H9 (cell line): ENCODE data around the gene TAS2R1. TPM values are rescaled to one million over a fixed set of nuclear protein-coding genes. Genes with fewer than 3 reads are reported as not detected.

Experiments used
- DNase-seq: peaks from one replicate; pipeline ENCODE4 v3.0.0-alpha.2; 2017
- H2AFZ ChIP-seq: one replicate; pipeline ENCODE4 v1.6.1; 2013; ENCODE audit warnings: mild to moderate bottlenecking, low read length, control low read depth, moderate library complexity
- H2AK5ac ChIP-seq: 2 replicates; pipeline ENCODE4 v1.6.1; 2013; ENCODE audit warnings: low read length, control low read depth, mixed read lengths; ENCODE audit not compliant: insufficient read length
- H2BK120ac ChIP-seq: one replicate; pipeline ENCODE4 v1.6.1; 2013; ENCODE audit warnings: low read depth, mild to moderate bottlenecking, low read length, control low read depth, inconsistent platforms; ENCODE audit not compliant: poor library complexity, severe bottlenecking
- H2BK12ac ChIP-seq: 2 replicates; pipeline ENCODE4 v1.6.1; 2013; ENCODE audit warnings: low read length, control low read depth, mixed read lengths, low read depth; ENCODE audit not compliant: insufficient read length
- H2BK15ac ChIP-seq: 2 replicates; pipeline ENCODE4 v1.6.1; 2013; ENCODE audit warnings: low read depth, low read length, control low read depth
- H2BK20ac ChIP-seq: one replicate; pipeline ENCODE4 v1.6.1; 2013; ENCODE audit warnings: low read depth, mild to moderate bottlenecking, low read length, control low read depth, inconsistent platforms; ENCODE audit not compliant: poor library complexity, severe bottlenecking
- H2BK5ac ChIP-seq: 2 replicates; pipeline ENCODE4 v1.6.1; 2013; ENCODE audit warnings: low read length, control low read depth, mixed read lengths; ENCODE audit not compliant: insufficient read length
- H3K14ac ChIP-seq: 2 replicates; pipeline ENCODE4 v1.6.1; 2013; ENCODE audit warnings: low read length, control low read depth; ENCODE audit not compliant: insufficient read depth
- H3K18ac ChIP-seq: 2 replicates; pipeline ENCODE4 v1.6.1; 2013; ENCODE audit warnings: low read depth, mild to moderate bottlenecking, mixed read lengths, low read length, control low read depth; ENCODE audit not compliant: insufficient read length
- H3K23ac ChIP-seq: 2 replicates; pipeline ENCODE4 v1.6.1; 2013; ENCODE audit warnings: low read length, control low read depth, mixed read lengths, low read depth; ENCODE audit not compliant: insufficient read length
- H3K23me2 ChIP-seq: 2 replicates; pipeline ENCODE4 v1.6.1; 2013; ENCODE audit warnings: low read depth, mild to moderate bottlenecking, mixed read lengths, low read length, control low read depth; ENCODE audit not compliant: insufficient read length, poor library complexity, severe bottlenecking
- H3K27ac ChIP-seq: 2 replicates; pipeline ENCODE4 v1.5.1; 2013; ENCODE audit warnings: low read length, control low read depth, mixed read lengths, low read depth; ENCODE audit not compliant: insufficient read length
- H3K27me3 ChIP-seq: 2 replicates; pipeline ENCODE4 v1.6.1; 2013; ENCODE audit warnings: low read length, control low read depth, inconsistent platforms; ENCODE audit not compliant: insufficient read depth
- H3K4ac ChIP-seq: 2 replicates; pipeline ENCODE4 v1.6.1; 2013; ENCODE audit warnings: low read depth, mild to moderate bottlenecking, control low read depth, inconsistent platforms, low read length, moderate library complexity
- H3K4me1 ChIP-seq: 2 replicates; pipeline ENCODE4 v1.6.1; 2013; ENCODE audit warnings: low read length, control low read depth, inconsistent platforms; ENCODE audit not compliant: insufficient read depth
- H3K4me2 ChIP-seq: 2 replicates; pipeline ENCODE4 v1.6.1; 2013; ENCODE audit warnings: low read length, control low read depth, mixed read lengths; ENCODE audit not compliant: insufficient read length, insufficient read depth
- H3K56ac ChIP-seq: 2 replicates; pipeline ENCODE4 v1.6.1; 2013; ENCODE audit warnings: low read depth, mild to moderate bottlenecking, mixed read lengths, low read length, control low read depth; ENCODE audit not compliant: insufficient read length
- H3K79me1 ChIP-seq: 2 replicates; pipeline ENCODE4 v1.6.1; 2013; ENCODE audit warnings: low read depth, mild to moderate bottlenecking, moderate library complexity, low read length, control low read depth, inconsistent platforms; ENCODE audit not compliant: insufficient read depth, poor library complexity, severe bottlenecking
- H3K79me2 ChIP-seq: 2 replicates; pipeline ENCODE4 v1.6.1; 2013; ENCODE audit warnings: low read length, control low read depth, inconsistent platforms; ENCODE audit not compliant: insufficient read depth
- H3K9ac ChIP-seq: 2 replicates; pipeline ENCODE4 v1.6.1; 2013; ENCODE audit warnings: low read length, control low read depth, mixed read lengths; ENCODE audit not compliant: insufficient read length; ENCODE audit errors: extremely low read depth
- H3K9me3 ChIP-seq: one replicate; pipeline ENCODE4 v1.6.1; 2013; ENCODE audit warnings: low read depth, low read length, inconsistent platforms; ENCODE audit not compliant: control insufficient read depth
- H3T11ph ChIP-seq: one replicate; pipeline ENCODE4 v1.6.1; 2013; ENCODE audit warnings: mild to moderate bottlenecking, low read length, control low read depth, inconsistent platforms
- H4K20me1 ChIP-seq: one replicate; pipeline ENCODE4 v1.6.1; 2013; ENCODE audit not compliant: control insufficient read depth, insufficient read length, insufficient read depth
- H4K5ac ChIP-seq: 2 replicates; pipeline ENCODE4 v1.6.1; 2013; ENCODE audit warnings: low read depth, mild to moderate bottlenecking, mixed read lengths, low read length, control low read depth; ENCODE audit not compliant: insufficient read length
- H4K8ac ChIP-seq: replicated peaks from 2 replicates; pipeline ENCODE4 v1.6.1; 2013; ENCODE audit warnings: low read length, control low read depth, mixed read lengths, low read depth; ENCODE audit not compliant: insufficient read length
- H4K91ac ChIP-seq: 2 replicates; pipeline ENCODE4 v1.6.1; 2013; ENCODE audit warnings: low read depth, mild to moderate bottlenecking, moderate library complexity, mixed read lengths, low read length, control low read depth; ENCODE audit not compliant: insufficient read length
- H3K27ac Mint-ChIP-seq, 3 experiments: 2 replicates in 2 of 3; 3 replicates in 1 of 3; pipeline ENCODE4 v1.8.0; 2020 to 2021; ENCODE audit warnings: mixed read lengths in 3 of 3, mild to moderate bottlenecking in 1 of 3, moderate library complexity in 1 of 3
- H3K27me3 Mint-ChIP-seq: 2 replicates; pipeline ENCODE4 v1.8.0; 2021; ENCODE audit warnings: low read depth, mild to moderate bottlenecking, moderate library complexity, mixed read lengths
- H3K36me3 Mint-ChIP-seq, 3 experiments: 2 replicates in 2 of 3; 3 replicates in 1 of 3; pipeline ENCODE4 v1.8.0; 2020 to 2021; ENCODE audit warnings: low read depth in 3 of 3, mixed read lengths in 3 of 3; ENCODE audit not compliant: insufficient read depth in 1 of 3
- H3K4me1 Mint-ChIP-seq, 2 experiments: 2 replicates each; pipeline ENCODE4 v1.8.0; 2020; ENCODE audit warnings: mixed read lengths in 2 of 2
- H3K4me3 Mint-ChIP-seq, 2 experiments: 2 replicates in 1 of 2; 3 replicates in 1 of 2; pipeline ENCODE4 v1.8.0; 2020 to 2021; ENCODE audit warnings: mild to moderate bottlenecking in 2 of 2, mixed read lengths in 2 of 2, moderate library complexity in 1 of 2
- H3K9me3 Mint-ChIP-seq, 2 experiments: 2 replicates in 1 of 2; 3 replicates in 1 of 2; pipeline ENCODE4 v1.8.0; 2020; ENCODE audit warnings: mild to moderate bottlenecking in 2 of 2, mixed read lengths in 2 of 2, moderate library complexity in 1 of 2
- WGBS: extraction: QIAGEN DNeasy Blood & Tissue Kit; methylation state at CpG from one replicate; pipeline ENCODE4 v1.1.7; 2013; ENCODE audit warnings: missing lambda C conversion rate, low lambda C conversion rate, mixed read lengths; ENCODE audit not compliant: insufficient read length; ENCODE audit errors: extremely low coverage; 5-methylcytosine and 5-hydroxymethylcytosine counted together
- total RNA-seq: library from RNA; stranded (reverse); gene quantifications from 2 replicates; pipeline ENCODE4 v1.2.1, GENCODE V29; 2021
- TF ChIP-seq, protein P1 (sequence below): fragments of 200-600 bp; sonication (generic); conservative IDR thresholded peaks from 3 replicates; pipeline ENCODE4 v1.8.0; 2021; ENCODE audit warnings: antibody characterized with exemption, mild to moderate bottlenecking

TAS2R1 gene
- total RNA-seq, 1 experiment from 2014 or later = not detected

DNA sequence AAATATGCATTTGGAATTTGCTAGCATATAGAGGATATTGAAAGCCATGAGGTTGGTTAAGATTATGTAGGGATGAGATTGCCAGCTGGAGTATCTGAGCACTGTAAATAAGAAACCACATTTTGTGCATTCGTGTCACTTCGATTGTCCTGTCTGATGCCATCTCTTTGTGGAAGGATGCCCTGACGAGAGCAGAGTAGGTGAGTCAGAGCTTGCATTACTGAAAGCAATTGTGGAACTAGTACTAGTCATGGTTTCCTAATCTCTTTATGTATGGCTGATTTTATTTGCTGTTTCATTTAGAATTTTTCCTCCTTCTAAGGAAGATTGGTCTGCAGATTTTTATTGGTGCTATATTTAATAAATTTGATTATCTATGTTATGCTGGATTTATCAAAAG, 14.5 kb upstream of the TAS2R1 start:
- Mint-ChIP-seq H3K36me3 (no peaks in the 10 kb centered on the region), H3K27me3 (no peaks in the 10 kb centered on the region), H3K4me1 (no peaks in the 10 kb centered on the region; a peak in 1 of 4 replicates), H3K9me3 (no peaks in the 10 kb centered on the region), H3K4me3 (no peak overlapping the region), H3K27ac (no peak overlapping the region)
- no peak overlapping the region for H2BK120ac ChIP-seq
- H4K91ac ChIP-seq = no peak overlapping the region
- no peak overlapping the region for H3K27ac ChIP-seq
- no peaks in the 10 kb centered on the region for H4K20me1 ChIP-seq
- H3K9ac ChIP-seq = no peak overlapping the region
- H3K27me3 ChIP-seq = no peaks in the 10 kb centered on the region; the same call in 1 of the 2 replicates
- no peaks in the 10 kb centered on the region for H3K79me1 ChIP-seq
- H2BK12ac ChIP-seq = no peak overlapping the region
- H3K4ac ChIP-seq = no peak overlapping the region
- no peak overlapping the region for H2BK15ac ChIP-seq
- H2BK20ac ChIP-seq = no peak overlapping the region
- H3K14ac ChIP-seq = no peak overlapping the region
- H4K8ac ChIP-seq = no peak overlapping the region
- H3K4me2 ChIP-seq = no peak overlapping the region
- no peak overlapping the region for H3K18ac ChIP-seq
- no peak overlapping the region for H4K5ac ChIP-seq
- no peak overlapping the region for H2AFZ ChIP-seq
- H2BK5ac ChIP-seq = no peak overlapping the region
- H3K9me3 ChIP-seq = no peaks in the 10 kb centered on the region
- TF ChIP-seq, protein P1, sequence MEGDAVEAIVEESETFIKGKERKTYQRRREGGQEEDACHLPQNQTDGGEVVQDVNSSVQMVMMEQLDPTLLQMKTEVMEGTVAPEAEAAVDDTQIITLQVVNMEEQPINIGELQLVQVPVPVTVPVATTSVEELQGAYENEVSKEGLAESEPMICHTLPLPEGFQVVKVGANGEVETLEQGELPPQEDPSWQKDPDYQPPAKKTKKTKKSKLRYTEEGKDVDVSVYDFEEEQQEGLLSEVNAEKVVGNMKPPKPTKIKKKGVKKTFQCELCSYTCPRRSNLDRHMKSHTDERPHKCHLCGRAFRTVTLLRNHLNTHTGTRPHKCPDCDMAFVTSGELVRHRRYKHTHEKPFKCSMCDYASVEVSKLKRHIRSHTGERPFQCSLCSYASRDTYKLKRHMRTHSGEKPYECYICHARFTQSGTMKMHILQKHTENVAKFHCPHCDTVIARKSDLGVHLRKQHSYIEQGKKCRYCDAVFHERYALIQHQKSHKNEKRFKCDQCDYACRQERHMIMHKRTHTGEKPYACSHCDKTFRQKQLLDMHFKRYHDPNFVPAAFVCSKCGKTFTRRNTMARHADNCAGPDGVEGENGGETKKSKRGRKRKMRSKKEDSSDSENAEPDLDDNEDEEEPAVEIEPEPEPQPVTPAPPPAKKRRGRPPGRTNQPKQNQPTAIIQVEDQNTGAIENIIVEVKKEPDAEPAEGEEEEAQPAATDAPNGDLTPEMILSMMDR = no peak
- no peak overlapping the region for H2AK5ac ChIP-seq
- no peak overlapping the region for H3K23ac ChIP-seq
- no peak for DNase-seq
- H3K79me2 ChIP-seq = no peaks in the 10 kb centered on the region
- H3K56ac ChIP-seq = no peak overlapping the region
- no peaks in the 10 kb centered on the region for H3K4me1 ChIP-seq
- H3K23me2 ChIP-seq = no peaks in the 10 kb centered on the region
- WGBS = no CpG with 5 or more reads among the region's 3 CpGs
- no peak overlapping the region for H3T11ph ChIP-seq
